ENCODE data around the gene LGR4.

- no peak for TF ChIP-seq EZH2 (IDR thresholded peaks at IDR 0.05; ENCODE audit: insufficient read depth, poor library complexity, severe bottlenecking)
- TF ChIP-seq EZH2phosphoT487 (IDR thresholded peaks at IDR 0.05; ENCODE audit: insufficient read depth, low read depth): no peak
Observed at GRCh38 chr11:27370374-27370773, 102.2 kb downstream of the LGR4 start.
